ENCODE results near the gene SORCS2.

SORCS2 gene

GRCh38 chr4:7347981-7348380, 155.6 kb downstream of the SORCS2 start:
- no peak for TF ChIP-seq POLR2A (IDR thresholded peaks at IDR 0.05; ENCODE audit: low read length)
- no peak for TF ChIP-seq GATA1 (IDR thresholded peaks at IDR 0.05; ENCODE audit: low read depth, low read length)
- DNase-seq: no peak

GRCh38 chr4:7348946-7349900, 156.9 kb downstream of the SORCS2 start:
- no peak for TF ChIP-seq GATA1 (IDR thresholded peaks at IDR 0.05; ENCODE audit: low read depth, low read length)
- no peak for TF ChIP-seq POLR2A (IDR thresholded peaks at IDR 0.05; ENCODE audit: low read length)
- DNase-seq: no peak

DNA sequence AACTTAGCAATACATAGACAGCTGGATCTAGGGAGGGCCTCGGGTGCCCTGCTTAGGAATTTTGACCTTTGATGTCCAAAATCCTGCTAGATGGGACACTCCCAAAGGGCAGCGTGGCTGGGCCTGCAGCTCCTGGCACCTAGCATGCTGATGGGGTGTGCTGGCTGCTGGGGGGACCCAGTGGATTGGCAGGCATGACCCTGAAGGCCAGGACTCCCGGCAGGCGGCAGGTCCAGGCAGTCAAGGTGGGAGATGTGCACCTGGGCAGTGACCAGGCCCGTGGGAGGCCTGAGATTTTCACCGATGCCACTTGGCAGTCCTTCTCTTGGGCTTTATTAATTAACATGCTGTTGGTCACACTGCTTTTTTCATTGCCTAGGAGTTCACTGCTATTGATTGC, 158.1 kb downstream of the SORCS2 start:
- DNase-seq: no peak
- TF ChIP-seq POLR2A (IDR thresholded peaks at IDR 0.05; ENCODE audit: low read length): no peak
- TF ChIP-seq GATA1 (IDR thresholded peaks at IDR 0.05; ENCODE audit: low read depth, low read length): no peak

DNA sequence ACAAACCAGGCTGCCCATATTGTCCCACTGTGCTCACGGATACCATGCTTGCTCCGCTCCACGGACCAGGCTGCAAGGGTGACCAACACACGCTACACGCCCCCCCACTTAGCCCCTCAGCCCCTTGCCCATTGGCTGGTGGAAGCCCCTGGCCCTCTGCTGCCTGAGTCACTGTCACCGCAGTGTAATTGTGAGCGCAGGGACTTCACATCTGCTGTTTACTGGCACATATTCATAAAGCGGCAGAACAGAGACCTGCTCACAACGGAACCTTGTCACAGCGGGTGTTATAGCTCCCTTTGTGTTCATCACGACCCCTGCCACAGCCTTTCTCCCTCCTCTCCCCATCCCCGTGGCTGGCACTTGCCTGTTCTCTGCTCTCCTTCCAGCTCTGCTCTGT, 158.7 kb downstream of the SORCS2 start:
- TF ChIP-seq GATA1 (IDR thresholded peaks at IDR 0.05; ENCODE audit: low read depth, low read length) (no peak), POLR2A (IDR thresholded peaks at IDR 0.05; ENCODE audit: low read length) (no peak)
- no peak for DNase-seq

DNA sequence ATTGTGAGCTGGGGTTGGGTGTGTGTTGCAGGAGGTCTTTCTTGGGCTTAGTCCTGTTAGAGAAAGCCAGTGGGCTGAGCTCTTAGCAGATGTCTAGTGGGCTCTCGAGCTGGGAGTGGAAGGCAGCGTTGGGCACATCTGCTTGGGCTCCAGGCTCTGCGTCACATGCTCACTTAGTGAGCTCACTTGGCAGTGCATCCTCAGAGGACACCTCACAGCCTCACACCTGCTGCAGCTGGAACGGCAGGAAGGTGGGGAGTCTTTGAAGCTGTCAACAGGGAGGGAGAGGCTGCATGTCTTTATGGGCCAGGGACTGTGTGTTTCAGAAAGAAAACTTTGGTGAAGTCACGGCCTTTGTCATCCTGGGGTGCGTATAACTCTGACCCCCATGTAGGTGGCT, 160.1 kb downstream of the SORCS2 start:
- no peak for TF ChIP-seq GATA1 (IDR thresholded peaks at IDR 0.05; ENCODE audit: low read depth, low read length)
- no peak for TF ChIP-seq POLR2A (IDR thresholded peaks at IDR 0.05; ENCODE audit: low read length)
- DNase-seq: no peak

GRCh38 chr4:7353046-7353790, 160.9 kb downstream of the SORCS2 start:
- TF ChIP-seq GATA1 (IDR thresholded peaks at IDR 0.05; ENCODE audit: low read depth, low read length): no peak
- no peak for TF ChIP-seq POLR2A (IDR thresholded peaks at IDR 0.05; ENCODE audit: low read length)

DNA sequence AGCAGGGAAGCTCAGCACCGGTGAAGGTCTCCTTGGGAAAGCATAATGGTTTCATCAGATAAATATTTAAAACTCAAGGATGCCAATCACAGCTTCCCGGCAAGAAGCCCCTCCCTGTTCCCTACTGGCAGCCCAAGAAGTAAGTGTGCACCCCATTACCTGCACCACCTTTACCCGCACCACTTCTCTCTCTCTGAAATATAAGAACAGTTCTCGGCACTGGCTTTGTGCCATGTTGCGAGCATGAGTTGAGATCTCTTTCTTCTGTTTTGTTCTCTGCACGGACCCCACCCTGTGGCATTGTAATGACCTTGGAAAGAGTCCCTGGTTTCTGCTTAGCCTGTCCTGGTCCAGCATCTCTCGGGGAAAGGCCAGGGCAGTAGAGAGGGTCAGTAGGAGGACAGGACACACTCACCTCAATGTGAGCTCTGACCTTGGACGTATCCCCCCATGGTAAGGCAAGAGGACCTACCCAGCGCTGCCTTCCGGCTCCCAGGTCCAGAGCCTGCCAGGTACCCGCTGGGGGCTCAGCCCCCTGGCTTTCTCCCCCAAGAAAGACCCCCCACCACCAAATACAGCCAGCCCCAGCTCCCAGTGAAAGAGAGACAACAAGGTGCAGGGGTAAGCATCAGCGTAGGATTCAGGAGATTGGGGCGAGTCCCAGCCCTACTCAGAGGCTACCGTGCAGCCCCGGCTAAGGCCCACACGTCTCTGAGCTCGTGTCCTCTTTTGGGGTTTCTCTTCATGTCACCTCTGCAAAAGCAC, 161.7 kb downstream of the SORCS2 start:
- no peak for DNase-seq
- TF ChIP-seq GATA1 (IDR thresholded peaks at IDR 0.05; ENCODE audit: low read depth, low read length) (no peak), POLR2A (IDR thresholded peaks at IDR 0.05; ENCODE audit: low read length) (no peak)

More at GRCh38 chr4:7353046-7353790, 160.9 kb downstream of the SORCS2 start:
- no peak for DNase-seq

DNA sequence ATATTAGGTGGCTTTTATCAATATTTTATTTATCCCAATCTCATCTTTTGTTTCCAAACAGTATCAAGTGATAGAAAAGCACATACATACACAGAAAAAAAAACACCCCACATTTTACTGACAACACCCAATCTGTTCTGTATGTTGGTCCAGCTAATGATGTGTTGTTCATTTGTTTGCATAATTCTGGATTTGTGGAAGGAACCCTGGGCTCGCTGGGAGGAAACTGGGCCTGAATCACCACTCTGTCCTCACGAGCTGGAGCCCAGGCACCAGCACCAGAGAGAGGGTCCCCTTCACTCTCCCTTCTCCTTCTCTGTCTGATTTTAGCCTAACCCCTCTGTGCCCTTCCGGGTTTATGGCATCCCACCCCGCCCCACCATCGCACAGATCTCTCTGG, 162.6 kb downstream of the SORCS2 start:
- no peak for DNase-seq
- TF ChIP-seq POLR2A (IDR thresholded peaks at IDR 0.05; ENCODE audit: low read length) (no peak), GATA1 (IDR thresholded peaks at IDR 0.05; ENCODE audit: low read depth, low read length) (no peak)

DNA sequence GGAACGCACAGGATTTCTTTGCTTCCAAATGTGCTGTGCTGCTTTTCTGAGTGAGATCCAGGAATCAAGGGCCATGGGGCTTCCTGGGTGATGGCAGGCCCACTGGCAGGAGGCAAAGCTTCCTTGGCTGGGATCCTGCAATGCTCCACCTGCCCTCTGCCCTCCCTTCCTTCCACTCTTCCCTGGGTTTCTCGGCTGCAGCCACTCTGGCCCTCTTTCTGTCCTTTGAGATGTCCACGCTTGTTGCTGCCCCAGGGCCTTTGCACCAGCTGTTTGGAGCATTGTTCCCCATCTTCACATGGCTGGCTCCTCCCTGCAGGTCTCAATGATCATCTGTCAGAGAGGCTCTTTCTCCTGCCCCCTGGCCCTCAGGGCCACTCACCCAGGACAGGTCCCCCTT, 163.5 kb downstream of the SORCS2 start:
- DNase-seq: no peak
- TF ChIP-seq GATA1 (IDR thresholded peaks at IDR 0.05; ENCODE audit: low read depth, low read length) (no peak), POLR2A (IDR thresholded peaks at IDR 0.05; ENCODE audit: low read length) (no peak)

- TF ChIP-seq POLR2A (IDR thresholded peaks at IDR 0.05; ENCODE audit: low read length) (no peak), GATA1 (IDR thresholded peaks at IDR 0.05; ENCODE audit: low read depth, low read length) (no peak)
- DNase-seq: no peak
Observed at GRCh38 chr4:7356667-7357310, 164.5 kb downstream of the SORCS2 start.

DNA sequence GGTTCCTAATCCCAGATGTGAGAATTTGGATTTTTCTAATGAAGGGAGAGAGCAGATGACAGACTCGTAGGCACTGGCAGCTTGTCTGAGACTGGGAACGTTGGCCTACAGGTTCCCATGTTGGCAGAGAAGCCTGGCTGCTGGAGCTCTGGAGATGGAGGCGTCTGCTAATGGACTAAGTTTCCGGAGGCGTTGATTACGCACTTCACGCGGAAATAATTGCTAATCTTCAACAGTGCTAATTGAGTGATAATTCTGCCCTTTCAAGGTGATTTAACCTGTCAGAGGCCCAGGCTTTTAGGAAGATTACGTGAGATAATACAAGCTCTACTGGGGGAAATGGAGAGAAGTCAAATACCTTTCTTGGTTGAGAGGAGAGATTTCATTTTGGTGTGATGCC, 165.0 kb downstream of the SORCS2 start:
- TF ChIP-seq POLR2A (IDR thresholded peaks at IDR 0.05; ENCODE audit: low read length) (no peak), GATA1 (IDR thresholded peaks at IDR 0.05; ENCODE audit: low read depth, low read length) (no peak)
- DNase-seq: no peak

GRCh38 chr4:7358100-7358735, 165.9 kb downstream of the SORCS2 start:
- DNase-seq: no peak

More at GRCh38 chr4:7358100-7358735, 165.9 kb downstream of the SORCS2 start:
- no peak for TF ChIP-seq POLR2A (IDR thresholded peaks at IDR 0.05; ENCODE audit: low read length)
- TF ChIP-seq GATA1 (IDR thresholded peaks at IDR 0.05; ENCODE audit: low read depth, low read length): no peak
